ENCODE results near the gene GCNT1.
"Not testable (repeated sequence)": the region's sequence is repeated elsewhere in the genome, so short reads cannot be mapped to it uniquely, and the experiment has no call there.

The GCNT1 gene

GRCh38 chr9:76426807-76427419 is 32.1 kb upstream of the GCNT1 start:
- H3K27ac ChIP-seq (ENCODE audit: low read depth, low read length): no peak overlapping the region
- no peak overlapping the region for H3K9ac ChIP-seq (ENCODE audit: low read length)
- H3K36me3 ChIP-seq (ENCODE audit: control insufficient read depth, insufficient read depth, low read length): no peaks in the 10 kb centered on the region
- no peaks in the 10 kb centered on the region for H3K27me3 ChIP-seq (ENCODE audit: control insufficient read depth, insufficient read depth, low read length)
- H3K4me1 ChIP-seq (ENCODE audit: control insufficient read depth, insufficient read depth, low read length): no peaks in the 10 kb centered on the region
- H3K4me3 ChIP-seq (ENCODE audit: low read length): no peak overlapping the region

GRCh38 chr9:76431601-76432000 is 27.4 kb upstream of the GCNT1 start:
- Histone ChIP-seq H3K9ac (ENCODE audit: low read length) (no peak overlapping the region), H3K36me3 (ENCODE audit: control insufficient read depth, insufficient read depth, low read length) (no peaks in the 10 kb centered on the region)

GRCh38 chr9:76433406-76433805 is 25.6 kb upstream of the GCNT1 start:
- H3K4me1 ChIP-seq (ENCODE audit: control insufficient read depth, insufficient read depth, low read length): no peaks in the 10 kb centered on the region
- H3K27ac ChIP-seq (ENCODE audit: low read depth, low read length): no peak overlapping the region
- no peak overlapping the region for H3K9ac ChIP-seq (ENCODE audit: low read length)
- H3K36me3 ChIP-seq (ENCODE audit: control insufficient read depth, insufficient read depth, low read length): no peaks in the 10 kb centered on the region
- H3K4me3 ChIP-seq (ENCODE audit: low read length): no peak overlapping the region
- no peaks in the 10 kb centered on the region for H3K27me3 ChIP-seq (ENCODE audit: control insufficient read depth, insufficient read depth, low read length)

More at GRCh38 chr9:76431601-76432000, 27.4 kb upstream of the GCNT1 start:
- no peak overlapping the region for H3K4me3 ChIP-seq (ENCODE audit: low read length)
- no peaks in the 10 kb centered on the region for H3K27me3 ChIP-seq (ENCODE audit: control insufficient read depth, insufficient read depth, low read length)
- H3K4me1 ChIP-seq (ENCODE audit: control insufficient read depth, insufficient read depth, low read length): no peaks in the 10 kb centered on the region
- no peak overlapping the region for H3K27ac ChIP-seq (ENCODE audit: low read depth, low read length)

DNA sequence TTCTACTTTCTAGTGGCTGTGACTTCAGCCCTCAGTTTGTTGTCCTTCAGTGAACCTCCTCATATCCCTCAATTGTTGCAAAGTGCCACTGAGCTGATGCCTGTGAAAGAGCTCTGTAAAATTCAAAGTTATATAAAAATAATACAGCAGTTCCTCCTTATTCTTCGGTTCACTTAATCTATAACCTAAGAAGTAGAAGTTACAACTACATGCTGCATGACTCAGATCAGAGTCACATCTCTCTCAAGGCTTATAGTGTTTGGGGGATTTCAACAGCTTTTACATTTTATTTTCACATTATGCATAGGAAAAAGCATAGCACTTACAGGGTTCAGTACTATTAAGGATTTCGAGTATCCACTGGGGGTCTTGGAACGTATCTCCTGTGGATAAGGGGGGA is 25.1 kb upstream of the GCNT1 start:
- Histone ChIP-seq H3K27ac (ENCODE audit: low read depth, low read length) (no peak overlapping the region), H3K9ac (ENCODE audit: low read length) (no peak overlapping the region), H3K27me3 (ENCODE audit: control insufficient read depth, insufficient read depth, low read length) (no peaks in the 10 kb centered on the region), H3K4me3 (ENCODE audit: low read length) (no peak overlapping the region), H3K36me3 (ENCODE audit: control insufficient read depth, insufficient read depth, low read length) (no peaks in the 10 kb centered on the region), H3K4me1 (ENCODE audit: control insufficient read depth, insufficient read depth, low read length) (no peaks in the 10 kb centered on the region)

DNA sequence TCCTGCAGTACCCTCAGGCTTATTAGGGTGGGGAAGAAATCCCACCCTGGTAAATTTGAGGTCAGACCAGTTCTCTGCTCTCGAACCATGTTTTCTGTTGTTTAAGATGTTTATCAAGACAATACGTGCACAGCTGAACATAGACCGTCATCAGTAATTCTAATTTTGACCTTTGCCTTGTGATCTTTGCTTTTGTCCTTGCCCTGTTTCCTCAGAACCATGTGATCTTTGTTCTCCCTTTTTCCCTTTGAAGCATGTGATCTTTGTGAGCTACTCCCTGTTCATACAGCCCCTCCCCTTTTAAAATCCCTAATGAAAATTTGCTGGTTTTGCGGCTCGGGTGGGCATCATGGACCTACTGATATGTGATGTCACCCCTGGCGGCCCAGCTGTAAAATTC is 24.1 kb upstream of the GCNT1 start:
- H3K4me1 ChIP-seq (ENCODE audit: control insufficient read depth, insufficient read depth, low read length); H3K27me3 ChIP-seq (ENCODE audit: control insufficient read depth, insufficient read depth, low read length); H3K36me3 ChIP-seq (ENCODE audit: control insufficient read depth, insufficient read depth, low read length); H3K9ac ChIP-seq (ENCODE audit: low read length); H3K4me3 ChIP-seq (ENCODE audit: low read length); H3K27ac ChIP-seq (ENCODE audit: low read depth, low read length): not testable (repeated sequence)

GRCh38 chr9:76437017-76437699 is 21.8 kb upstream of the GCNT1 start:
- H3K27me3 ChIP-seq (ENCODE audit: control insufficient read depth, insufficient read depth, low read length); H3K9ac ChIP-seq (ENCODE audit: low read length); H3K4me1 ChIP-seq (ENCODE audit: control insufficient read depth, insufficient read depth, low read length); H3K4me3 ChIP-seq (ENCODE audit: low read length); H3K27ac ChIP-seq (ENCODE audit: low read depth, low read length); H3K36me3 ChIP-seq (ENCODE audit: control insufficient read depth, insufficient read depth, low read length): not testable (repeated sequence)

GRCh38 chr9:76438841-76439588 is 20.0 kb upstream of the GCNT1 start:
- Histone ChIP-seq H3K4me1 (ENCODE audit: control insufficient read depth, insufficient read depth, low read length) (no peaks in the 10 kb centered on the region), H3K27ac (ENCODE audit: low read depth, low read length) (no peak overlapping the region), H3K36me3 (ENCODE audit: control insufficient read depth, insufficient read depth, low read length) (no peaks in the 10 kb centered on the region), H3K4me3 (ENCODE audit: low read length) (no peak overlapping the region), H3K27me3 (ENCODE audit: control insufficient read depth, insufficient read depth, low read length) (no peaks in the 10 kb centered on the region), H3K9ac (ENCODE audit: low read length) (no peak overlapping the region)

- no peaks in the 10 kb centered on the region for H3K36me3 ChIP-seq (ENCODE audit: control insufficient read depth, insufficient read depth, low read length)
- H3K4me3 ChIP-seq (ENCODE audit: low read length): no peak overlapping the region
- no peak overlapping the region for H3K27ac ChIP-seq (ENCODE audit: low read depth, low read length)
- no peaks in the 10 kb centered on the region for H3K27me3 ChIP-seq (ENCODE audit: control insufficient read depth, insufficient read depth, low read length)
- no peaks in the 10 kb centered on the region for H3K4me1 ChIP-seq (ENCODE audit: control insufficient read depth, insufficient read depth, low read length)
- H3K9ac ChIP-seq (ENCODE audit: low read length): no peak overlapping the region
Measured at GRCh38 chr9:76441551-76442322, 17.2 kb upstream of the GCNT1 start.

DNA sequence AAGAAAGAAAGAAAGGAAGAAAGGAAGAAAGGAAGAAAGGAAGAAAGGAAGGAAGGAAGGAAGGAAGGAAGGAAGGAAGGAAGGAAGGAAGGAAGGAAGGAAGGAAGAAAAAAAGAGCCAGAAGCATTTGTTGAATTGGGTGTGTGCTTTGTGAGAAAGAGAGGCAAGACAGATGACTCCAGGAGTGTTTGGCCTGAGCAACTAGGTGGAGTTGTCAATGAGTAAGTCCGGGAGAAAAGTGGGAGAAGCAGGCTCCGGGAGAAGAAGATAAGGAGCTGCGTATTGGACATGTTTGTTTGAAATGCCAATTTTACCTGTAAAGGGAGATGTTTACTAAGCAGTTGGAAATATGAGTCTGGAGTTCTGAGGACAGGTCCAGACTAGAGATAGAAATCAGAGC is 15.1 kb upstream of the GCNT1 start:
- H3K9ac ChIP-seq (ENCODE audit: low read length): no peak overlapping the region
- H3K4me1 ChIP-seq (ENCODE audit: control insufficient read depth, insufficient read depth, low read length): no peaks in the 10 kb centered on the region
- no peaks in the 10 kb centered on the region for H3K36me3 ChIP-seq (ENCODE audit: control insufficient read depth, insufficient read depth, low read length)
- no peaks in the 10 kb centered on the region for H3K27me3 ChIP-seq (ENCODE audit: control insufficient read depth, insufficient read depth, low read length)
- no peak overlapping the region for H3K27ac ChIP-seq (ENCODE audit: low read depth, low read length)
- no peak overlapping the region for H3K4me3 ChIP-seq (ENCODE audit: low read length)

DNA sequence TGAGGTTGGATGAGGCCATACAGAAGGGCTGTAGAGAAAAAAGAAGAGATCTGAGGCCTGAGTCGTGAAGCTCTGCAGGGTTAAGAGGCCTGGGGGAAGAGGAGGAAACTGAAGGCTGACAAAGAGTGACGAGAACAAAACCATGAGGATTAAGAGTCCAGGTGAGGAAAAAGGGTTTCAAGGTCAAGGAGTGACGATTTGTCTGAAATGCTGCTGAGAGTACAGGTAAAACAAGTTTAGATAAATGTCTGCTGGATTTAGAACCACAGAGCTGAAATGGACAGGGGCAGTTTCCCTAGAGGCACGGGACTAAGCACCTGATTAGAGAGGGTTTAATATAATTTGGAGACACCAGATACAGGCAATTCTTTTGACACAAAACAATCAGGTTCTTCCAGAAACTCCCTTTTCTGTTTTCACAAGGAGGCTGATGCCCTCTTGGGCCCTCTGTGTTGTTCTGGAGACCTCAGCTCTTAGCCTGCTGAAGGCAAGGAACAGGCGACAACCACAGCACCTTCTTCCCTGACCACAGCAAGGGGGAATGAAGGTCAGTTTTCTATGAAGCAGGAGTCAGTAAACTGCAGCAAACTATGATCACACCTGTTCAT is 14.6 kb upstream of the GCNT1 start:
- Histone ChIP-seq H3K4me1 (ENCODE audit: control insufficient read depth, insufficient read depth, low read length) (no peaks in the 10 kb centered on the region), H3K36me3 (ENCODE audit: control insufficient read depth, insufficient read depth, low read length) (no peaks in the 10 kb centered on the region), H3K27ac (ENCODE audit: low read depth, low read length) (no peak overlapping the region), H3K27me3 (ENCODE audit: control insufficient read depth, insufficient read depth, low read length) (no peaks in the 10 kb centered on the region), H3K4me3 (ENCODE audit: low read length) (no peak overlapping the region), H3K9ac (ENCODE audit: low read length) (no peak overlapping the region)

GRCh38 chr9:76445976-76446375 is 13.0 kb upstream of the GCNT1 start:
- Histone ChIP-seq H3K27me3 (ENCODE audit: control insufficient read depth, insufficient read depth, low read length) (no peaks in the 10 kb centered on the region), H3K4me3 (ENCODE audit: low read length) (no peak overlapping the region), H3K27ac (ENCODE audit: low read depth, low read length) (no peak overlapping the region), H3K9ac (ENCODE audit: low read length) (no peak overlapping the region), H3K36me3 (ENCODE audit: control insufficient read depth, insufficient read depth, low read length) (no peaks in the 10 kb centered on the region), H3K4me1 (ENCODE audit: control insufficient read depth, insufficient read depth, low read length) (no peaks in the 10 kb centered on the region)

DNA sequence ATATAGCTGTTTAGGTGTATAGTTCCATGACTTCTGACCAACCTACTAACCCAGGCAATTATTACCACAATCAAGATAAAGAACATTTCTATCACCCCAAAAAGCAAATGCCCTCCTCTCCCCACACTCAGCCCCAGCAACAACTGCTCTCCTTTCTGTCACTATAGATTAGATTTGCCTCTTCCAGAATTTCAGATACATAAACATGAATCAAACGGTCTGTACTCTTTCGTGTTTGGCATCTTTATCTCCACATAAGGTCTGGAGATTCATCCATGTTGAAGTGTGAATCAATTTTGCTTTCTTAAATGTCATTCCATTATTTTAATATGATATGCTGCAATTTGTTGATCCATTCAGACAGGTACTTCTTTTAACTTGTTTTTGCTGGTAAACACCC is 10.5 kb upstream of the GCNT1 start:
- H3K27ac ChIP-seq (ENCODE audit: low read depth, low read length): no peak overlapping the region
- H3K9ac ChIP-seq (ENCODE audit: low read length): no peak overlapping the region
- no peak overlapping the region for H3K4me3 ChIP-seq (ENCODE audit: low read length)
- no peaks in the 10 kb centered on the region for H3K27me3 ChIP-seq (ENCODE audit: control insufficient read depth, insufficient read depth, low read length)
- no peaks in the 10 kb centered on the region for H3K4me1 ChIP-seq (ENCODE audit: control insufficient read depth, insufficient read depth, low read length)
- no peaks in the 10 kb centered on the region for H3K36me3 ChIP-seq (ENCODE audit: control insufficient read depth, insufficient read depth, low read length)

Data from rectal smooth muscle tissue (tissue), 1 donor.